Esophagus muscularis mucosa (tissue), 4 donors: ENCODE data around the gene BTLA. TPM values are rescaled to one million over a fixed set of nuclear protein-coding genes. Genes with fewer than 3 reads are reported as not detected.
"Not testable (repeated sequence)": the region's sequence is repeated elsewhere in the genome, so short reads cannot be mapped to it uniquely, and the experiment has no call there.

Source experiments
- DNase-seq: peaks from one replicate; pipeline ENCODE4 v3.0.0-alpha.2; 2017; ENCODE audit errors: extremely low spot score
- H3K27ac ChIP-seq, 4 donors: fragments of 200-600 bp; sonication (generic); replicated peaks in 1 of 4; 1 replicate in 3 of 4; 2 replicates in 1 of 4; pipeline ENCODE4 v1.5.1; 2016 to 2019; ENCODE audit warnings: mild to moderate bottlenecking in 1 of 4
- H3K27me3 ChIP-seq, 4 donors: fragments of 200-600 bp; sonication (generic); one replicate each; pipeline versions ENCODE4 v1.5.1 to v1.6.0; 2016 to 2019
- H3K36me3 ChIP-seq, 4 donors: fragments of 200-600 bp; sonication (generic); one replicate each; pipeline ENCODE4 v1.5.1; 2016 to 2019
- H3K4me1 ChIP-seq, 4 donors: fragments of 200-600 bp; sonication (generic); one replicate each; pipeline ENCODE4 v1.5.1; 2016 to 2019
- H3K4me3 ChIP-seq, 4 donors: fragments of 200-600 bp; sonication (generic); 1 replicate in 2 of 4; 2 replicates in 2 of 4; pipeline ENCODE4 v1.5.1; 2016 to 2019; ENCODE audit warnings: mild to moderate bottlenecking in 4 of 4, moderate library complexity in 1 of 4
- H3K9me3 ChIP-seq, 4 donors: fragments of 200-600 bp; sonication (generic); 1 replicate in 3 of 4; 2 replicates in 1 of 4; pipeline ENCODE4 v1.5.1; 2016 to 2019
- CTCF ChIP-seq, 3 experiments: fragments of 200-600 bp in 2 of 3; fragments of 450-650 bp in 1 of 3; sonication (generic) in 2 of 3; IDR thresholded peaks; one replicate each; pipeline ENCODE4 v1.5.1; 2017 to 2019; ENCODE audit warnings: antibody characterized with exemption in 3 of 3, mild to moderate bottlenecking in 2 of 3, moderate library complexity in 1 of 3
- EP300 ChIP-seq: sonication (generic); formaldehyde crosslinking; IDR thresholded peaks from one replicate; pipeline ENCODE4 v1.6.1; 2017; ENCODE audit warnings: antibody characterized with exemption
- POLR2A ChIP-seq: fragments of 450-650 bp; IDR thresholded peaks from one replicate; pipeline ENCODE4 v1.6.1; 2017; ENCODE audit warnings: antibody characterized with exemption, moderate library complexity, mild to moderate bottlenecking, low read depth
- POLR2AphosphoS5 ChIP-seq, 2 donors: sonication (generic); formaldehyde crosslinking; IDR thresholded peaks; one replicate each; pipeline ENCODE4 v1.6.1; 2017; ENCODE audit warnings: antibody characterized with exemption in 2 of 2
- WGBS: methylation state at CpG from one replicate; pipeline ENCODE4 v1.1.5; 2018; 5-methylcytosine and 5-hydroxymethylcytosine counted together
- intact Hi-C: fragments of 100-400 bp; cut with DNase I; formaldehyde crosslinking; loops from one replicate; pipeline ENCODE4 v1.15.1; 2023
- total RNA-seq, 4 donors: library from RNA; depleted of rRNA; stranded (reverse); fragments of >200 nt; gene quantifications; one replicate each; pipeline versions ENCODE4 v1.1.0 to v1.2.1, GENCODE V29; 2016

BTLA gene
- total RNA-seq, 4 donors from 2014 or later = 1.5 TPM; not detected in 3

- TF ChIP-seq EP300 = no peak
- TF ChIP-seq CTCF (IDR thresholded peaks at IDR 0.05) = no peak
- no peak for TF ChIP-seq POLR2AphosphoS5 (IDR thresholded peaks at IDR 0.05)
- TF ChIP-seq POLR2A = no peak
- H3K36me3 ChIP-seq = no peaks in the 10 kb centered on the region
- no peaks in the 10 kb centered on the region for H3K4me1 ChIP-seq
- H3K27me3 ChIP-seq = no peaks in the 10 kb centered on the region
- H3K4me3 ChIP-seq = no peak overlapping the region
- no peak for DNase-seq
- WGBS = 84% methylated on average over 2 of the region's 2 CpGs
- intact Hi-C loops = no loop called here
- no peak overlapping the region for H3K27ac ChIP-seq
- H3K9me3 ChIP-seq = no peaks in the 10 kb centered on the region
These were observed 1.3 kb upstream of the BTLA start for GRCh38 chr3:112500621-112501020.

GRCh38 chr3:112497897-112498548 is 1.2 kb downstream of the BTLA start:
- no peaks in the 10 kb centered on the region for H3K36me3 ChIP-seq
- H3K4me1 ChIP-seq = no peaks in the 10 kb centered on the region
- no peaks in the 10 kb centered on the region for H3K9me3 ChIP-seq
- TF ChIP-seq POLR2AphosphoS5 (IDR thresholded peaks at IDR 0.05) (no peak), POLR2A (no peak), CTCF (IDR thresholded peaks at IDR 0.05) (no peak), EP300 (no peak)
- intact Hi-C loops = no loop called here
- no peak overlapping the region for H3K4me3 ChIP-seq
- DNase-seq = no peak
- no peaks in the 10 kb centered on the region for H3K27me3 ChIP-seq
- 94% methylated on average over 11 of the region's 11 CpGs for WGBS
- no peak overlapping the region for H3K27ac ChIP-seq

GRCh38 chr3:112496366-112497067 is 2.8 kb downstream of the BTLA start:
- H3K4me1 ChIP-seq = no peaks in the 10 kb centered on the region
- WGBS = 89% methylated on average over 5 of the region's 5 CpGs
- H3K27me3 ChIP-seq = no peaks in the 10 kb centered on the region
- no peaks in the 10 kb centered on the region for H3K36me3 ChIP-seq
- H3K9me3 ChIP-seq = no peaks in the 10 kb centered on the region
- DNase-seq = no peak
- intact Hi-C loops = no loop called here
- TF ChIP-seq POLR2AphosphoS5 (IDR thresholded peaks at IDR 0.05) (no peak), CTCF (IDR thresholded peaks at IDR 0.05) (no peak), POLR2A (no peak), EP300 (no peak)
- no peak overlapping the region for H3K27ac ChIP-seq
- H3K4me3 ChIP-seq = no peak overlapping the region

GRCh38 chr3:112494448-112494767 is 4.9 kb downstream of the BTLA start:
- DNase-seq, H3K9me3 ChIP-seq, H3K4me1 ChIP-seq, H3K27ac ChIP-seq, H3K4me3 ChIP-seq, H3K27me3 ChIP-seq, intact Hi-C loops, H3K36me3 ChIP-seq: not testable (repeated sequence)
- 93% methylated on average over 3 of the region's 3 CpGs for WGBS

GRCh38 chr3:112492124-112492523 is 7.1 kb downstream of the BTLA start:
- TF ChIP-seq POLR2A (no peak), CTCF (IDR thresholded peaks at IDR 0.05) (no peak), EP300 (no peak), POLR2AphosphoS5 (IDR thresholded peaks at IDR 0.05) (no peak)
- intact Hi-C loops = no loop called here
- Histone ChIP-seq H3K4me3 (no peak overlapping the region), H3K27ac (no peak overlapping the region), H3K4me1 (no peaks in the 10 kb centered on the region), H3K36me3 (no peaks in the 10 kb centered on the region), H3K9me3 (no peaks in the 10 kb centered on the region), H3K27me3 (no peaks in the 10 kb centered on the region)
- no peak for DNase-seq
- WGBS = 100% methylated on average over 1 of the region's 1 CpG
